ENCODE measurements around the gene GPATCH8. TPM values are rescaled to one million over a fixed set of nuclear protein-coding genes. Genes with fewer than 3 reads are reported as not detected.
"Not testable (repeated sequence)": the region's sequence is repeated elsewhere in the genome, so short reads cannot be mapped to it uniquely, and the experiment has no call there.

The GPATCH8 gene
- total RNA-seq, 5 donors from 2014 or later (not counting 1 experiment from before 2014, with no cell fraction given): 68.1 to 86.0 (median 69.0) TPM

DNA sequence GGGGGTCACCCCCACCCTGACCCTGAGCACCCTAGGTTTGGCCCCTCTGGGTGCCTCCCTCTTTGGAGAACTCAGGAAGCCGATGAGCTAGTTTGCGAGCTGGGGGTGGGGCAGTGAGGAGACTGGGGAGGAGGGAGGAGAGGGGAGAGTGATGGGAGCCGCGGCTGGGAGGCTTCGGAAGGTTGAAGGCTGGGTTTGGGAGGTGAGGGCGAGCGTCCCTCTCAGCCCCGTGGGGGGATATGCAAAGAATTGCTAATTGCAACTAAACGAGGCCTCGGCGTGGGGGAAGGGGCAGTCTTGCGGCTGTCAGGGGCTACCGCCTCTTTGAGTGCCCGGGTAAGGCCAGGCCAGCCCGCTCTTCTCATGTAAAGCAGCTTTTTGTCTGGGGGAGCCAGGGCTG, 36.5 kb upstream of the GPATCH8 start:
- Mint-ChIP-seq H3K4me3 (no peak overlapping the region), H3K36me3 (no peaks in the 10 kb centered on the region), H3K9me3 (no peaks in the 10 kb centered on the region), H3K27me3 (peaks cover 23 to 32% of the 10 kb centered on the region in 2 donors), H3K27ac (no peak overlapping the region), H3K4me1 (no peaks in the 10 kb centered on the region)
- Histone ChIP-seq H3K4me3 (ENCODE audit: control insufficient read depth in 1 of 2, extremely low read depth in 1 of 2, low read length in 1 of 2) (no peak overlapping the region), H3K9me3 (no peaks in the 10 kb centered on the region), H3K27ac (ENCODE audit: low read length) (no peak overlapping the region), H3K27me3 (replicated peaks in 1 of 2; ENCODE audit: control insufficient read depth in 2 of 2, extremely low read depth in 1 of 2, insufficient read depth in 2 of 2, low read length in 1 of 2) (peaks cover 0 to 42% of the 10 kb centered on the region in 2 experiments), H3K4me1 (ENCODE audit: control insufficient read depth in 1 of 2, extremely low read depth in 1 of 2, insufficient read depth in 2 of 2, low read length in 2 of 2) (no peaks in the 10 kb centered on the region), H3K36me3 (ENCODE audit: control insufficient read depth in 2 of 2, extremely low read depth in 1 of 2, insufficient read depth in 1 of 2, low read length in 1 of 2) (no peaks in the 10 kb centered on the region)
- CTCF ChIA-PET: no interaction called here
- no peak for DNase-seq
- POLR2A ChIA-PET: no interaction called here
- WGBS (ENCODE audit: insufficient coverage): 75% methylated on average over 13 of the region's 15 CpGs
- ATAC-seq (replicated peaks in 1 of 4): no peak

GRCh38 chr17:44537922-44538321, 34.7 kb upstream of the GPATCH8 start:
- DNase-seq; H3K4me3 Mint-ChIP-seq; H3K36me3 Mint-ChIP-seq; H3K4me3 ChIP-seq (ENCODE audit: control insufficient read depth in 1 of 2, extremely low read depth in 1 of 2, low read length in 1 of 2); H3K36me3 ChIP-seq (ENCODE audit: control insufficient read depth in 2 of 2, extremely low read depth in 1 of 2, insufficient read depth in 1 of 2, low read length in 1 of 2); ATAC-seq (replicated peaks in 1 of 4); H3K27ac Mint-ChIP-seq; H3K9me3 Mint-ChIP-seq; H3K4me1 ChIP-seq (ENCODE audit: control insufficient read depth in 1 of 2, extremely low read depth in 1 of 2, insufficient read depth in 2 of 2, low read length in 2 of 2); H3K9me3 ChIP-seq; H3K27ac ChIP-seq (ENCODE audit: low read length); POLR2A ChIA-PET: not testable (repeated sequence)
- Mint-ChIP-seq H3K27me3 (peaks cover 19 to 28% of the 10 kb centered on the region in 2 donors), H3K4me1 (peaks cover 8 to 10% (median 8%) of the 10 kb centered on the region in 3 donors)
- WGBS (ENCODE audit: insufficient coverage): 92% methylated on average over 2 of the region's 3 CpGs
- H3K27me3 ChIP-seq (replicated peaks in 1 of 2; ENCODE audit: control insufficient read depth in 2 of 2, extremely low read depth in 1 of 2, insufficient read depth in 2 of 2, low read length in 1 of 2): peaks cover 0 to 34% of the 10 kb centered on the region in 2 experiments
- CTCF ChIA-PET: interaction anchor here in 1 of 2 donors (0.8 kb wide), 1 partner anchor 23 kb away, joined by 4 read pairs; no protein-coding TSS in a partner anchor

DNA sequence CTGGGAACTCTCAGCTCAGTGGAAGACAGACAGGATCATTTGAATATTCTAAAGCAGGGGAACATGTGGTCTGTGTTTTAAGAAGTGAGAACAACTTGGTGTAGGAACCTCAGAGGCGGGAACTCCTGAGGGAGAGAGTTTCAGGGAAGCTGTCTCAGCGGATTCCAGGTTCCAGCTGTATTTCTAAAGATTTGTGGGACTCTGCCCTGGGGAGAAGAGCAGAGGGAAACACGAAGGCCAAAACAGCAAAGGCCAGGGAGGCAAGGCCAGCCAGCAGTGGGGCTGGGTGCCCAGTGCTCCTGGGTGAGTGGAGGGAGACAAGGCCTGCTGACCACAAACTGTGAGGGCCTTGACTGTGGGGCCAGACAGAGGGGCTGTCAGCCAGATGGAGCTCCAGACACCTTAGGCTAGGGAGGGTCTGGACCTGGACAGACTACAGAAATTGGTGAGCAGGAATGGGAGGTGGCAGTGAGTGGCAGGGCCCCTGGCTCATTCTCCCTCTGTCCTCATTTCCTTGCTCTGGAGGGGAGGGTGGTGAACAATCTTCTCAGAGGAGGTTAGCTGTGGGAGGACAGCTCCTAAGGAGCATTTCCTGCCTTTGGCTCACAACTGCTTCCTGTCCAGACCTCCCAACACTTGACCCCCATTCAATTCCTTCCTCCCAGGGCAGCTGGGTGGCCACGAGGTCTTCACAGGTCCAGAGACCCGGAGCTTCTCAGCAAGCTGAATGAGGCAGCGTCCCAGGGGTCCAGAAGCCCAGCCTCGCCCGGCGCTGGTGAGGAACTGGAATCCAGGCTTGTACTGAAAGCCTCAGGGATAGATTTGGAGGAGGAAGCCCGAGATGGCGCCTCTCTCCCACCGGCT, 33.1 kb upstream of the GPATCH8 start:
- Histone ChIP-seq H3K27ac (ENCODE audit: low read length) (no peak overlapping the region), H3K36me3 (ENCODE audit: control insufficient read depth in 2 of 2, extremely low read depth in 1 of 2, insufficient read depth in 1 of 2, low read length in 1 of 2) (no peaks in the 10 kb centered on the region), H3K27me3 (replicated peaks in 1 of 2; ENCODE audit: control insufficient read depth in 2 of 2, extremely low read depth in 1 of 2, insufficient read depth in 2 of 2, low read length in 1 of 2) (peaks cover 0 to 23% of the 10 kb centered on the region in 2 experiments), H3K4me3 (ENCODE audit: control insufficient read depth in 1 of 2, extremely low read depth in 1 of 2, low read length in 1 of 2) (no peak overlapping the region), H3K9me3 (no peaks in the 10 kb centered on the region), H3K4me1 (ENCODE audit: control insufficient read depth in 1 of 2, extremely low read depth in 1 of 2, insufficient read depth in 2 of 2, low read length in 2 of 2) (peaks cover 0 to 7% of the 10 kb centered on the region in 2 experiments)
- Mint-ChIP-seq H3K9me3 (no peaks in the 10 kb centered on the region), H3K4me1 (peaks cover 8 to 10% (median 8%) of the 10 kb centered on the region in 3 donors), H3K4me3 (no peak overlapping the region), H3K36me3 (no peaks in the 10 kb centered on the region), H3K27ac (no peak overlapping the region), H3K27me3 (peaks cover 6 to 18% of the 10 kb centered on the region in 2 donors)
- POLR2A ChIA-PET: no interaction called here
- no peak for DNase-seq
- WGBS (ENCODE audit: insufficient coverage): 68% methylated on average over 3 of the region's 12 CpGs
- CTCF ChIA-PET: interaction anchor here in 1 of 2 donors (0.7 kb wide), 1 partner anchor 147 kb away, joined by 3 read pairs; the partner anchor contains the start of gene ITGA2B
- no peak for ATAC-seq (replicated peaks in 1 of 4)

DNA sequence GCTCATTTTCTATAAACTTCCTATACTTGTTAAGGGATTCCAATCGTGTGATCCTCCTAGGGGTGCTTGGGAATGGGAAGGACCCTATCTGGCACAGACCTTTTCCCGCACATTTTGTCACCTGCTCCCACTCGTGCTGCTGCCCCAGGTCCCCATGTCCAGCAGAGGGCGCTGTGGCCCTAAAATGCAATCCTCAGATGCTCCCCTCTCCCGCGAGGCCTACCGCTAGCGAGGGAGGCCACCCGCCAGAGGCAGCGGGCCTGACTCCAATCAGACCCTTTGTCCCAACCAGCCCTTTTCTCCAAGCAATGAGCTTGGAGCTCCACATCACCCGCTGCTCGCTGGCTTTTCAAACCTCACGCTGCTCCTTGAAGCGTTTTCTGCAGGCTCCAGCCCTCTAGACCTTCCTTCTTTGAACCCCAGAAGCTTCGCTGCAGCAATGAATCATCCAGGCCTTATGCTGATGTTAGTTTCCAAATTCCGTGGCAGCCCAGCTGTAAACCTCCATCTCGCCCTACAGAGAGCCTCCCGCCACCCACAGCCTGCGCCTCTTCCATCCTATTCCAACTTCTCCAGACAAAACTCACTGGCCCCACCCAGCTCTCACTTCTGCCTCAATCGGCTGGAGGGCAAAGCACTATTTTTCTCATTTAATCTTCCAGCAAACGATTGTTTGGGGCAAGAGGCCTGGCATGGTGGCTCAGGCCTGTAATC, 30.5 kb upstream of the GPATCH8 start:
- peak; percentile 83 to 98 (median 92) for ATAC-seq (replicated peaks in 1 of 4)

DNA sequence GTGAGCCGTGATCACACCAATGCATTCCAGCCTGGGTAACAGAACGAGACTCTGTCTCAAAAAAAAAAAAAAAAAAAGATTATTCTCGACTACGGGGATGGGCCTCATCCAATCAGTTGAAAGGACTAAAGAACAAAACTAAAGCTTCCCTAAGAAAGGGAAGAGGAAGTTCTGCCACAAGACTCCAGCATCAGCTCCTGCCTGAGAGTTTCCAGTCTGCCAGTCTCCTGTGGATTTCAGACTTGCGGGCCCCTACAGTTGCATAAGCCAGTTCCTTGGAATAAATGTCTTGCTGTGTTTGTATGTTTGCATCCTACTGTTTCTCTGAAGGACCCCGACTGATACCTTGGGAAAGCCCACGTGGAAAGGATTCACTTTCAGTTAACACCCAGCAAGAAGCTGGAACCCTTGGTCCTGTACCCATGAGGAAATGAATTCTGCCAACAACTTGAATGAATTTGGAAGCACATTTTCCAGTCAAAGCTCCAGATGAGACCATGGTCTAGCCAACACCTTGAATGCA, 27.8 kb upstream of the GPATCH8 start:
- Histone ChIP-seq H3K27me3 (replicated peaks in 1 of 2; ENCODE audit: control insufficient read depth in 2 of 2, extremely low read depth in 1 of 2, insufficient read depth in 2 of 2, low read length in 1 of 2) (peaks cover 0 to 16% of the 10 kb centered on the region in 2 experiments), H3K4me3 (ENCODE audit: control insufficient read depth in 1 of 2, extremely low read depth in 1 of 2, low read length in 1 of 2) (no peak overlapping the region), H3K27ac (ENCODE audit: low read length) (no peak overlapping the region), H3K9me3 (no peaks in the 10 kb centered on the region), H3K4me1 (ENCODE audit: control insufficient read depth in 1 of 2, extremely low read depth in 1 of 2, insufficient read depth in 2 of 2, low read length in 2 of 2) (peaks cover 0 to 7% of the 10 kb centered on the region in 2 experiments), H3K36me3 (ENCODE audit: control insufficient read depth in 2 of 2, extremely low read depth in 1 of 2, insufficient read depth in 1 of 2, low read length in 1 of 2) (no peaks in the 10 kb centered on the region)
- Mint-ChIP-seq H3K4me3 (no peak overlapping the region), H3K27ac (no peak overlapping the region), H3K4me1 (peaks cover 8 to 10% (median 8%) of the 10 kb centered on the region in 3 donors), H3K9me3 (peaks cover 0 to 4% (median 0%) of the 10 kb centered on the region in 3 donors), H3K27me3 (peaks cover 6 to 9% of the 10 kb centered on the region in 2 donors), H3K36me3 (peaks cover 3% of the 10 kb centered on the region)
- ATAC-seq (replicated peaks in 1 of 4) (no peak), DNase-seq (no peak)
- ChIA-PET POLR2A (interaction anchor here in 1 of 2 donors (0.6 kb wide), 1 partner anchor 13 kb away, joined by 4 read pairs; no protein-coding TSS in a partner anchor), CTCF (interaction anchor here (0.6 to 0.7 kb wide), 3 partner anchors 54 to 183 kb away, joined by 3 to 6 read pairs (median 5); no protein-coding TSS in a partner anchor)
- 57% methylated on average over 1 of the region's 7 CpGs for WGBS (ENCODE audit: insufficient coverage)

More for the DNA sequence above, 30.5 kb upstream of the GPATCH8 start:
- WGBS (ENCODE audit: insufficient coverage): 44% methylated on average over 18 of the region's 21 CpGs
- Mint-ChIP-seq H3K4me1 (peaks cover 8 to 10% (median 8%) of the 10 kb centered on the region in 3 donors), H3K27ac (peak overlapping the region; percentile 23 to 35), H3K36me3 (no peaks in the 10 kb centered on the region), H3K9me3 (no peaks in the 10 kb centered on the region), H3K4me3 (no peak overlapping the region), H3K27me3 (peaks cover 0 to 10% of the 10 kb centered on the region in 2 donors)
- POLR2A ChIA-PET: interaction anchor here in 1 of 2 donors (0.6 kb wide), 1 partner anchor 31 kb away, joined by 3 read pairs; no protein-coding TSS in a partner anchor
- H3K27me3 ChIP-seq (replicated peaks in 1 of 2; ENCODE audit: control insufficient read depth in 2 of 2, extremely low read depth in 1 of 2, insufficient read depth in 2 of 2, low read length in 1 of 2): peaks cover 0 to 14% of the 10 kb centered on the region in 2 experiments
- no peak overlapping the region for H3K27ac ChIP-seq (ENCODE audit: low read length)
- H3K4me1 ChIP-seq (ENCODE audit: control insufficient read depth in 1 of 2, extremely low read depth in 1 of 2, insufficient read depth in 2 of 2, low read length in 2 of 2): peaks cover 0 to 7% of the 10 kb centered on the region in 2 experiments
- CTCF ChIA-PET: interaction anchor here (0.6 to 1.0 kb wide), 4 partner anchors 30 to 110 kb away, joined by 3 to 4 read pairs (median 3); partner anchors contain the start of gene GPATCH8 (in 1 of the 2)
- DNase-seq: peak; percentile 51 to 90 (median 78)
- no peaks in the 10 kb centered on the region for H3K9me3 ChIP-seq
- H3K4me3 ChIP-seq (ENCODE audit: control insufficient read depth in 1 of 2, extremely low read depth in 1 of 2, low read length in 1 of 2): no peak overlapping the region
- H3K36me3 ChIP-seq (ENCODE audit: control insufficient read depth in 2 of 2, extremely low read depth in 1 of 2, insufficient read depth in 1 of 2, low read length in 1 of 2): no peaks in the 10 kb centered on the region

- H3K4me3 ChIP-seq (ENCODE audit: control insufficient read depth in 1 of 2, extremely low read depth in 1 of 2, low read length in 1 of 2): no peak overlapping the region
- peaks cover 0 to 4% (median 0%) of the 10 kb centered on the region in 3 donors for H3K9me3 Mint-ChIP-seq
- WGBS (ENCODE audit: insufficient coverage): no CpG with 5 or more reads among the region's 3 CpGs
- H3K36me3 ChIP-seq (ENCODE audit: control insufficient read depth in 2 of 2, extremely low read depth in 1 of 2, insufficient read depth in 1 of 2, low read length in 1 of 2): no peaks in the 10 kb centered on the region
- H3K36me3 Mint-ChIP-seq: peaks cover 3% of the 10 kb centered on the region
- peaks cover 8 to 10% (median 8%) of the 10 kb centered on the region in 3 donors for H3K4me1 Mint-ChIP-seq
- ChIA-PET CTCF (no interaction called here), POLR2A (no interaction called here)
- no peak overlapping the region for H3K27ac ChIP-seq (ENCODE audit: low read length)
- H3K27me3 ChIP-seq (replicated peaks in 1 of 2; ENCODE audit: control insufficient read depth in 2 of 2, extremely low read depth in 1 of 2, insufficient read depth in 2 of 2, low read length in 1 of 2): peaks cover 0 to 16% of the 10 kb centered on the region in 2 experiments
- H3K27ac Mint-ChIP-seq: no peak overlapping the region
- DNase-seq: no peak
- H3K4me1 ChIP-seq (ENCODE audit: control insufficient read depth in 1 of 2, extremely low read depth in 1 of 2, insufficient read depth in 2 of 2, low read length in 2 of 2): peaks cover 0 to 7% of the 10 kb centered on the region in 2 experiments
- no peak for ATAC-seq (replicated peaks in 1 of 4)
- H3K27me3 Mint-ChIP-seq: peaks cover 11 to 12% of the 10 kb centered on the region in 2 donors
- H3K9me3 ChIP-seq: no peaks in the 10 kb centered on the region
- H3K4me3 Mint-ChIP-seq: no peak overlapping the region
Observed at GRCh38 chr17:44529864-44530263, 26.7 kb upstream of the GPATCH8 start.
